Activated CD4-positive, alpha-beta memory T cell treated with anti-CD3 and anti-CD28 coated beads, Interleukin-2, amount 10 ng/mL, durations not matched to agents 7 days and 5 days (primary cell): ENCODE results near the gene GTF2IRD1. TPM values are rescaled to one million over a fixed set of nuclear protein-coding genes. Genes with fewer than 3 reads are reported as not detected.

Experiments
- CTCF ChIA-PET: fragments of 350-600 bp; sonication (Branson Sonifier 250); formaldehyde crosslinking; loops from one replicate; lab custom pipeline; 2021; ENCODE audit warnings: antibody characterized with exemption, inconsistent platforms; lab: Charles Lee
- POLR2A ChIA-PET: fragments of 350-600 bp; sonication (Branson Sonifier 250); formaldehyde crosslinking; loops from one replicate; lab custom pipeline; 2021; ENCODE audit warnings: antibody characterized with exemption; lab: Charles Lee
- DNase-seq: peaks from one replicate; pipeline ENCODE4 v3.0.0-alpha.2; 2020
- H3K27ac Mint-ChIP-seq: one replicate; pipeline ENCODE4 v1.8.0; 2021; ENCODE audit warnings: mild to moderate bottlenecking, mixed read lengths
- H3K27me3 Mint-ChIP-seq: one replicate; pipeline ENCODE4 v1.8.0; 2021; ENCODE audit warnings: mixed read lengths
- H3K36me3 Mint-ChIP-seq: one replicate; pipeline ENCODE4 v1.8.0; 2021; ENCODE audit warnings: low read depth, mixed read lengths
- H3K4me1 Mint-ChIP-seq: one replicate; pipeline ENCODE4 v1.8.0; 2021; ENCODE audit warnings: mixed read lengths
- H3K4me3 Mint-ChIP-seq: one replicate; pipeline ENCODE4 v1.8.0; 2021; ENCODE audit warnings: mild to moderate bottlenecking, mixed read lengths
- H3K9me3 Mint-ChIP-seq: one replicate; pipeline ENCODE4 v1.8.0; 2021; ENCODE audit warnings: mixed read lengths
- total RNA-seq, 2 experiments: library from RNA; stranded (reverse); gene quantifications; one replicate each; pipeline ENCODE4 v1.2.3, GENCODE V29; 2021

The GTF2IRD1 gene
- total RNA-seq, 2 experiments from 2014 or later = 4.0 to 4.6 TPM

DNA sequence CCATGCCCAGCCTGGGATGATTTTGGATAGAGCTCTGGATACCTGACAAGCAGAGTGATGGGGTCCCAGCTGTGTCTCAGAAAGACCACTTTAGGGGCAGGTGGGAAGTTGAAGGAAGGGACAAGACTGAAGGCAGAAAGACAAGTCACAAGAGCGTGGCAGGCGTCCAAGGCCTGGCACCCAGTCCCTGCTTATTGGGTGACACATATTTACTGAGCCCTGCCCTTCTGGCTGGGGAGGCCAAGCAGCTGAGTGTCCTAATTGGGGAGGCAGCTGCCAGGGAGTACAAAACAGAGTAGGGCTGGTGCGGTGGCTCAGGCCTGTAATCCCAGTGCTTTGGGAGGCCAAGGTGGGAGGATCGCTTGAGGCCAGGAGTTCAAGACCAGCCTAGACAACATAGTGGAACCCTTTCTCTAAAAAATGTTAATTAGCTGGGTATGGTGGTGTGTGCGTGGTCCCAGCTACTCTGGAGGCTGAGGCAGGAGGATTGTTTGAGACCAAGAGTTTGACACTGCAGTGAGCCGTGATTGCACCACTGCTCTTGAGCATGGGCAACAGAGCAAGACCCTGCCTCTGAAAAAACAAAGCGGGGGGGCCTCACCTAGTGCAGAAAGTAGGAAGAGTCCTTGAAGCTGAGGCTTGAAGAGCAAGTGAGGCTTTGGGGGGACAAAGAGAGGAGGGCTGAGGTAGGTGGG, 150.8 kb downstream of the GTF2IRD1 start:
- H3K4me1 Mint-ChIP-seq = peaks cover 11% of the 10 kb centered on the region
- H3K27me3 Mint-ChIP-seq = peaks cover 5% of the 10 kb centered on the region
- ChIA-PET CTCF (no interaction called here), POLR2A (interaction anchor here (0.6 kb wide), 1 partner anchor 77 kb away, joined by 3 read pairs; no protein-coding TSS in a partner anchor)
- H3K4me3 Mint-ChIP-seq = no peak overlapping the region
- H3K9me3 Mint-ChIP-seq = no peaks in the 10 kb centered on the region
- no peaks in the 10 kb centered on the region for H3K36me3 Mint-ChIP-seq
- no peak for DNase-seq
- no peak overlapping the region for H3K27ac Mint-ChIP-seq

DNA sequence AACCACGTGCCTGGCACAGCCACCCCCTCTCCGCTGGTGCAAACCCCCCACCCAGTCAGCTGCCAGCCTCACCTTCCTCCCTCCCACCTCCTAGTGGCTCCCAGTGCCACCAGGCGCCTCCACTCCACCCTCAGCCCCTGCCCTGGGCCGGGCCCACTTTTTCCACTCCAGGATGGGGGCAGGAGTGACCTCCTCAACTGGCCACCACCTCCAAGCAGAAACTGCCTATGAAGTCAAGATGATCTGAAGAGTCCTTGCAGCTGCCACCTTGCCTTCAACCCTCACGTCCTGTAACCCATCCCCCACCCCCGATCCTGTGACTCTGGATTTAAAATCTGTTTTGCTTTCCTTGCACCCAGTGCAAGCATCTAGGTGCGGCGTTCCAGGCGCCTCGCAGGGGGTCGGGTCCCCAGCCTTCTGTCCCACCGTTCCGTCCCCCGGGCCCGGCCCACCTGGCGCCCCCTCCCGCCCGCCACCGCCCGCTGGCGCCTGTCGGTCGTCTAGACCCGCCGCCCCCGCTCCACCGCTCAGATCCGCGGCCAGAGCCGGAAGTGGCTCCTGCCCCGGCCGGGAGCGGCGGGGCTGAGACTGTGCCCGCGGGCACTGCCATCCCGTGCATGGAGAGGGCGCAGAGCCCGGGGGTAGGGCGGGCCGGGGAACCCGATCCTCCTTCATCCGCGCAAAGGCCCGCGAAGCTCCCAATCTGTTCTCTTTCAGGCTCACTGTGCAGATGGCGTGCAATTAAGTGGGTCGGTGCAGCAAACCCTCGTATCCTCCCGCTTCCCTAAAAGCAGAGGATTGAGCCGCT, 152.6 kb downstream of the GTF2IRD1 start:
- POLR2A ChIA-PET = no interaction called here
- peaks cover 5% of the 10 kb centered on the region for H3K27me3 Mint-ChIP-seq
- peak overlapping the region; percentile 39 for H3K4me3 Mint-ChIP-seq
- H3K4me1 Mint-ChIP-seq = peaks cover 11% of the 10 kb centered on the region
- H3K27ac Mint-ChIP-seq = no peak overlapping the region
- CTCF ChIA-PET = no interaction called here
- peak; percentile 48 for DNase-seq
- H3K36me3 Mint-ChIP-seq = no peaks in the 10 kb centered on the region
- H3K9me3 Mint-ChIP-seq = no peaks in the 10 kb centered on the region

DNA sequence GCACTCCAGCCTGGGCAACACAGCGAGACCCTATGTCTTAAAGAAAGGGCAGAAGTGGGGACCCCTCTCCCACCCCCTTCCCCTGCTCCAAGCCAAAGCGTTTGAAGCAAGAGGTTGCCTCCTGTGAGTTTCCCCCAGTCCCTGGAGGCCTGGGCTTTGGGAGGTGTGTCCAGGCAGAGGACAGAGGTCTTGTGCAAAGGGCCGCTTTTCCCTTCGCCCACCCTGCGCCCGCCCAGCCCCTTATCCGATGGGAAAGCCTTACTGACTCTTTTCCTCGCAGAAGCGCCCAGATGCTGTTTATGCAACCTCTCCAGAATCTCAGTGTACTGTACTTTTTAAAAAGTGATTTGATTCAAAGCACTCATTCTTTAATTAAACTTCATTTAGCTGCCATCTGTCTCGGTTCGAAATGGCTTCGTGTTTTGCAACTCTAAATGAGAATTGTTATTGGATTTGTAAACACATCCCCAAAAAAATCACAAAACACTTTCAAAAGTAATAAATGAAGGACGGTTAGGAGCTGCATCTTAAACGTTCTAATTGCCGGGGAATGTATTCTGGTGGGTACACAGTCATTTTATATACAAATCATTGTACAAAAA, 153.3 kb downstream of the GTF2IRD1 start:
- no peaks in the 10 kb centered on the region for H3K9me3 Mint-ChIP-seq
- H3K4me1 Mint-ChIP-seq = peaks cover 11% of the 10 kb centered on the region
- no peaks in the 10 kb centered on the region for H3K36me3 Mint-ChIP-seq
- POLR2A ChIA-PET = no interaction called here
- no peak for DNase-seq
- peak overlapping the region; percentile 39 for H3K4me3 Mint-ChIP-seq
- no peak overlapping the region for H3K27ac Mint-ChIP-seq
- CTCF ChIA-PET = no interaction called here
- peaks cover 5% of the 10 kb centered on the region for H3K27me3 Mint-ChIP-seq

- Mint-ChIP-seq H3K36me3 (no peaks in the 10 kb centered on the region), H3K9me3 (no peaks in the 10 kb centered on the region), H3K4me3 (no peak overlapping the region), H3K27me3 (peaks cover 1% of the 10 kb centered on the region), H3K4me1 (peaks cover 12% of the 10 kb centered on the region), H3K27ac (no peak overlapping the region)
- POLR2A ChIA-PET = no interaction called here
- no peak for DNase-seq
- CTCF ChIA-PET = interaction anchor here (1.4 kb wide), 1 partner anchor 46 kb away, joined by 3 read pairs; no protein-coding TSS in a partner anchor
These were observed 158.5 kb downstream of the GTF2IRD1 start for GRCh38 chr7:74612015-74612829.

DNA sequence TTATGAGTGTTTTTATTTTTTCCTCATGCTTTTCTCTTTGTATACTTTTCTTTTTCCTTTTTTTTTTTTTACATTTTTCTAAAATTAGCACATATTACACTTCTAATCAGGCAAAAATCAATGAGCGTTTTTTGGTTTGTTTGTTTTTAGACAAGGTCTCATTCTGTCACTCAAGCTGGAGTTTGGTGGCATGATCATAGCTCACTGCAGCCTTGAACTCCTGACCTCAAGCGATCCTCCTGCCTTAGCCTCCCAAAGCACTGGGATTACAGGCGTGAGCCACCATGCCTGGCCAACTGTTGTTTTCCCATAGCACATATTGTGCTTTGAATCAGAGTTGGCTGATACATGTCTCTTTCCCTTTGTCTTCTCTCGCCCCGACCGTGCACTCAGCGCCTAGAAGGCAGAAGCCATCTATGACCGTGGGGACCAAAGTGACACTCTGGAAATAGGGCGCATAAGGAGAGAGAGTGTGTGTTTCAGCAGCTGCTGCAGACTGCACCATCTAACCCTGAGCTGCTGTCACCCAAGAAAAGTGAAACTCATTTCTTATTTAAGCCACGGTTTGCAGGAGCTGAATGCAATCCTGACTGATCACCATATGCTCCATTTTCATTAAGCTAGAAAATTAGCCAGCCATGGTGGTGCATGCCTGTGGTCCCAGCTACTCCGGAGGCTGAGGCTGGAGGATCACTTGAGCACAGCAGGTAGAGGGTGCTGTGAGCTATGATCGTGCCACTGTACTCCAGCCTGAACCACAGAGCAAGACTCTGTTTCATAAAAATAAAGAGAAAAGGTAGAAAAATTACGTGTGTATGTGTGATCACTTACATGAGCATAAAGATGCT, 162.5 kb downstream of the GTF2IRD1 start:
- H3K27ac Mint-ChIP-seq = no peak overlapping the region
- POLR2A ChIA-PET = no interaction called here

DNA sequence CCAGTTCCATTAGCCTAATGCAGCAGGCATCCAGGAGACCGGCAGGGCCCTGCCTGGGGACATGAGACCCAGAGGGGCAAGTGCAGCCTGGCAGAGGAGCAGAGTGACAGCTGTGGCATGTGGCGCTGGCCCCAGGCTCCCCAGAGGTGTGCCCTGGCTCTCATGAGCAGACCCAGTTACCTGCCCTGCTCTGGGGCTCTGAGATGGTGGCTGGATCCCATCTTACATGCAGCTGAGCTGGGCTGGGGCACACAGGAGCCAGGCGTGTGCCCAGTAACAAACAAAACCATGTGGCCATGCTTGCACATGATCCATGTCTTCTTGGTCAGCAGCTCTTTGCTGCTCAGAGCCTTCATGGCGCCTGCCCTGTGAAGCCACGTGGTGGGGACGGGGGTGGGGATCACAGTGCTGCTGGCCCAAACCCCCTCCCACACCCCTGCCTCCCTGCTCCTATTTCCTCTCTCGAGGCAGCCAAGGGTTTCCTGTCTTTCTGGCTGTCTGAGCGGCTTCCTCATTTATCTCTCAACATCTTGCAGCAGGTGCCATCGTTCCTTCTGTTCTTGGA, 163.6 kb downstream of the GTF2IRD1 start:
- no peaks in the 10 kb centered on the region for H3K9me3 Mint-ChIP-seq
- peaks cover 18% of the 10 kb centered on the region for H3K4me1 Mint-ChIP-seq
- ChIA-PET POLR2A (no interaction called here), CTCF (interaction anchor here (0.6 kb wide), 1 partner anchor 49 kb away, joined by 3 read pairs; no protein-coding TSS in a partner anchor)
- no peak overlapping the region for H3K4me3 Mint-ChIP-seq
- H3K27ac Mint-ChIP-seq = no peak overlapping the region
- H3K36me3 Mint-ChIP-seq = no peaks in the 10 kb centered on the region
- DNase-seq = no peak
- H3K27me3 Mint-ChIP-seq = no peaks in the 10 kb centered on the region

More for the DNA sequence above, 162.5 kb downstream of the GTF2IRD1 start:
- H3K27me3 Mint-ChIP-seq = no peaks in the 10 kb centered on the region
- peaks cover 18% of the 10 kb centered on the region for H3K4me1 Mint-ChIP-seq
- H3K36me3 Mint-ChIP-seq = no peaks in the 10 kb centered on the region
- CTCF ChIA-PET = no interaction called here
- no peaks in the 10 kb centered on the region for H3K9me3 Mint-ChIP-seq
- no peak for DNase-seq
- no peak overlapping the region for H3K4me3 Mint-ChIP-seq

DNA sequence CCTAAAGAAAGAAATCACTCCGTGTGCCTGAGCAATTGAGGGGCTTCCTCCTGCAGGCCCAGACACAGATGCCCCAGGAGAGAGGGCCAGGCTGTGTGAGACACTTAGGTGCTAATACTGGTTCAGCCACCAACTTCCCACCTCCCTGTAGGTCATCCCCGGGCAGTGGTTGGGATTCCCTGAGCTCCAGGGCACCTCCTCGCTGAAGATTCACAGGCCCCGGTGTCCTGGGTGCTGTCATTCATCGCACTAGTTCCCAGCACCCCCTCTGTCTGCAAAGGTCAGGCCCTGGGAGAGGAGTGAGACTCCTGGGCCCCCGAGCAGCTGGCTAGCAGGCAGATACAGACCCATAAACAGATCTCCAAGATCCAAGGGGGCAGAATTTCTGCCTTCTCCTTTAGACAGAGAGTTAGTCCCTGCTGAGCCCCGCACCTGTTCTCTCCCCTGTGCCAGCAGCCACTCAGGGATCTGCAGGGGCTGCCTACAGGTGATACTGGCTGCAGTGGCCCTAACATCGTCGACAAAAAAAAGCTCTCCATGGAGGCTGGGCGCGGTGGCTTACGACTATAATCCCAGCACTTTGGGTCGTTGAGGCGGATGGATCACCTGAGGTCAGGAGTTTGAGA, 165.6 kb downstream of the GTF2IRD1 start:
- no peak overlapping the region for H3K27ac Mint-ChIP-seq
- ChIA-PET CTCF (no interaction called here), POLR2A (no interaction called here)
- H3K36me3 Mint-ChIP-seq = no peaks in the 10 kb centered on the region
- H3K27me3 Mint-ChIP-seq = peaks cover 4% of the 10 kb centered on the region
- peaks cover 18% of the 10 kb centered on the region for H3K4me1 Mint-ChIP-seq
- DNase-seq = no peak
- H3K4me3 Mint-ChIP-seq = no peak overlapping the region
- H3K9me3 Mint-ChIP-seq = no peaks in the 10 kb centered on the region

GRCh38 chr7:74622228-74622749, 168.6 kb downstream of the GTF2IRD1 start:
- DNase-seq = no peak
- CTCF ChIA-PET = interaction anchor here (0.6 kb wide), 1 partner anchor 56 kb away, joined by 3 read pairs; no protein-coding TSS in a partner anchor
- POLR2A ChIA-PET = no interaction called here
- H3K27me3 Mint-ChIP-seq = peaks cover 4% of the 10 kb centered on the region
- H3K4me3 Mint-ChIP-seq = no peak overlapping the region
- no peaks in the 10 kb centered on the region for H3K36me3 Mint-ChIP-seq
- no peak overlapping the region for H3K27ac Mint-ChIP-seq
- peaks cover 7% of the 10 kb centered on the region for H3K4me1 Mint-ChIP-seq
- no peaks in the 10 kb centered on the region for H3K9me3 Mint-ChIP-seq

DNA sequence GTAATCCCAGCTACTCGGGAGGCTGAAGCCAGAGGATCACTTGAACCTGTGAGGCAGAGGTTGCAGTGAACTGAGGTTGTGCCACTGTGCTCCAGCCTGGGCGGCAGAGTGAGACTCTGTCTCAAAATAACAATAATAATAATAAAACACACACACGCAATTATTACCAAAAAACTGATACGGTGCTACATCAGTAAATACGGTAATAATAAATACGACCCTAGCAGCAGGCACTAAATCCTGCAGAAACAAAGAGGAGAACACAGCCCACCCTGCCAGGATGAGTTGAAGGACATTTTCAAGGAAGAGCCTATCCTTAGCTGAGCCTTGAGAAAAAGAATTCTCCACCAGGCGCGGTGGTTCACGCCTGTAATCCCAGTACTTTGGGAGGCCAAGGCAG, 169.4 kb downstream of the GTF2IRD1 start:
- POLR2A ChIA-PET = no interaction called here
- H3K27me3 Mint-ChIP-seq = peaks cover 4% of the 10 kb centered on the region
- no peak overlapping the region for H3K4me3 Mint-ChIP-seq
- DNase-seq = no peak
- CTCF ChIA-PET = interaction anchor here (1.1 kb wide), 1 partner anchor 87 kb away, joined by 3 read pairs; no protein-coding TSS in a partner anchor
- H3K27ac Mint-ChIP-seq = no peak overlapping the region
- peaks cover under 1% of the 10 kb centered on the region for H3K4me1 Mint-ChIP-seq
- no peaks in the 10 kb centered on the region for H3K36me3 Mint-ChIP-seq
- no peaks in the 10 kb centered on the region for H3K9me3 Mint-ChIP-seq

DNA sequence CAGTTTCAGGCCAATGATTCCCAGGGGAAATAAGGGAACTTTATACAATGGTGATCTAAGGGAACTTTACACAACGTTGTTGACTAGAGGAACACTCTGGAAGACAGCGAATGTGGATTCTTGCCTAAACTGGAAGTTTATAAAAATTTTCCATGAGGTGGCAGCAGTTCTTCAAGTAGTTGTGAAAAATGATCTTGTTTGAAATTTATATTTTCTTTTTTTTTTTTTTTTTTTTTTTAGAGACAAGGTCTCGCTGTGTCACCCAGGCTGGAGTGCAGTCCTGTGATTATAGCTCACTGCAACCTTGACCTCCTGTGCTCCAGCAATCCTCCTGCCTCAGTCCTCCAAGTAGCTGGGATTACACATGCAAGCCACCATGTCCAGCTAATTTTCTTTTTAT, 171.7 kb downstream of the GTF2IRD1 start:
- Mint-ChIP-seq H3K4me3 (no peak overlapping the region), H3K36me3 (no peaks in the 10 kb centered on the region), H3K27ac (no peak overlapping the region), H3K4me1 (no peaks in the 10 kb centered on the region), H3K9me3 (no peaks in the 10 kb centered on the region), H3K27me3 (peaks cover 4% of the 10 kb centered on the region)
- CTCF ChIA-PET = interaction anchor here (0.7 to 0.8 kb wide), 2 partner anchors 32 to 100 kb away, joined by 3 to 4 read pairs; partner anchors contain the start of gene GTF2I
- POLR2A ChIA-PET = no interaction called here
- no peak for DNase-seq
